ENCODE results near the gene TMEM187. TPM values are rescaled to one million over a fixed set of nuclear protein-coding genes. Genes with fewer than 3 reads are reported as not detected.

The TMEM187 gene
- total RNA-seq, 4 donors from 2014 or later = 2.5 to 4.1 (median 3.8) TPM

DNA sequence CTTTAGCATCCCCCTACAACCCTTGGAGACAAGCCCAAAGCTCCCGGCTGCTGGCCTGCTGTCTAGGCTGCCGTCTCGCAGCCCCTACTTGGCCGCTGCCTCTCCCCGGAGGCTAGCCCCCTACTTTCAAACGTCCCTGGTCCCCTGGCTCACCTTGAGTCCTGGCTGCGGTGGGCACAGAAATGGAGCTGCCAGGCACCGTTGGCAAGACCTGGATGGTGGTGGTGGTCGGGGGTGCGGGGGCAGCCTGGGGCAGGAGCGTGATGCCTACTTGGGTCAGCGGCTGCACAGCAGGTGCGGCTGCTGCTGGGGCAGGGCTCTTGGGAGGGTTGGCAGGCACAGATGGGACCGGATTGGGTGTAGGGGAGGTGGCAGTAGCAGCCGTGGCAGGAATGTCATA lies 12.9 kb upstream of the TMEM187 start:
- intact Hi-C loops (cut with DNase I) = no loop called here
- H3K27ac ChIP-seq = no peak overlapping the region
- H3K36me3 ChIP-seq = peaks cover 21 to 100% (median 55%) of the 10 kb centered on the region in 3 donors
- no peak for DNase-seq
- H3K9me3 ChIP-seq = no peaks in the 10 kb centered on the region
- no peak overlapping the region for H3K4me3 ChIP-seq
- WGBS, 2 donors = no CpG with 5 or more reads among the region's 15 CpGs
- TF ChIP-seq, protein P1, sequence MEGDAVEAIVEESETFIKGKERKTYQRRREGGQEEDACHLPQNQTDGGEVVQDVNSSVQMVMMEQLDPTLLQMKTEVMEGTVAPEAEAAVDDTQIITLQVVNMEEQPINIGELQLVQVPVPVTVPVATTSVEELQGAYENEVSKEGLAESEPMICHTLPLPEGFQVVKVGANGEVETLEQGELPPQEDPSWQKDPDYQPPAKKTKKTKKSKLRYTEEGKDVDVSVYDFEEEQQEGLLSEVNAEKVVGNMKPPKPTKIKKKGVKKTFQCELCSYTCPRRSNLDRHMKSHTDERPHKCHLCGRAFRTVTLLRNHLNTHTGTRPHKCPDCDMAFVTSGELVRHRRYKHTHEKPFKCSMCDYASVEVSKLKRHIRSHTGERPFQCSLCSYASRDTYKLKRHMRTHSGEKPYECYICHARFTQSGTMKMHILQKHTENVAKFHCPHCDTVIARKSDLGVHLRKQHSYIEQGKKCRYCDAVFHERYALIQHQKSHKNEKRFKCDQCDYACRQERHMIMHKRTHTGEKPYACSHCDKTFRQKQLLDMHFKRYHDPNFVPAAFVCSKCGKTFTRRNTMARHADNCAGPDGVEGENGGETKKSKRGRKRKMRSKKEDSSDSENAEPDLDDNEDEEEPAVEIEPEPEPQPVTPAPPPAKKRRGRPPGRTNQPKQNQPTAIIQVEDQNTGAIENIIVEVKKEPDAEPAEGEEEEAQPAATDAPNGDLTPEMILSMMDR (IDR thresholded peaks at IDR 0.05) = no peak
- TF ChIP-seq POLR2A (IDR thresholded peaks at IDR 0.05) = no peak
- peaks cover 0 to under 1% (median 0%) of the 10 kb centered on the region in 3 donors for H3K4me1 ChIP-seq
- H3K27me3 ChIP-seq = no peaks in the 10 kb centered on the region

DNA sequence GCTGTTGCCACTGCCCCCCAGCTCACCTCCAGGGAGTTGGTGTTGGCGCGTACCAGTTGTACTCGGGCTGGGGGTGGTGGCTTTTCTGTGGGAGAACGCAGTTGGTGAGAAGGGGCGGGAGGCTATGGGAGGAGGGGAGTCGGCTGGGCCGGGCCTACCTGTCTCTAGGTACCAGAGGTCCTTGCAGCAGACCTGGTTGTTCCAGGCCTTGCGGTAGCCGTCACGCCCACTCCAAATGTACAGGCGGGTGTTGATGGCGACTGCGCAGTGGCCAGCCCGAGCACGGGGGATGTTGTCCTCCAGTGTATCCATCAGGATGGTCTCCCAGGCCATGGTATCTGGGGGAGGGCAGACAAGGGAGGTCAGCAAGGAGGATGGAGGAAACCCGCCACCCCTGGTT lies 12.5 kb upstream of the TMEM187 start:
- peaks cover 21 to 96% (median 55%) of the 10 kb centered on the region in 3 donors for H3K36me3 ChIP-seq
- no peaks in the 10 kb centered on the region for H3K9me3 ChIP-seq
- no peak overlapping the region for H3K27ac ChIP-seq
- H3K4me3 ChIP-seq = no peak overlapping the region
- TF ChIP-seq, protein P1 (IDR thresholded peaks at IDR 0.05) = no peak
- no peak for TF ChIP-seq POLR2A (IDR thresholded peaks at IDR 0.05)
- intact Hi-C loops (cut with DNase I) = no loop called here
- 93 to 100% methylated on average over 3 to 4 of the region's 16 CpGs for WGBS, 2 donors
- peaks cover 0 to 5% (median 0%) of the 10 kb centered on the region in 3 donors for H3K4me1 ChIP-seq
- no peaks in the 10 kb centered on the region for H3K27me3 ChIP-seq
- DNase-seq = no peak

DNA sequence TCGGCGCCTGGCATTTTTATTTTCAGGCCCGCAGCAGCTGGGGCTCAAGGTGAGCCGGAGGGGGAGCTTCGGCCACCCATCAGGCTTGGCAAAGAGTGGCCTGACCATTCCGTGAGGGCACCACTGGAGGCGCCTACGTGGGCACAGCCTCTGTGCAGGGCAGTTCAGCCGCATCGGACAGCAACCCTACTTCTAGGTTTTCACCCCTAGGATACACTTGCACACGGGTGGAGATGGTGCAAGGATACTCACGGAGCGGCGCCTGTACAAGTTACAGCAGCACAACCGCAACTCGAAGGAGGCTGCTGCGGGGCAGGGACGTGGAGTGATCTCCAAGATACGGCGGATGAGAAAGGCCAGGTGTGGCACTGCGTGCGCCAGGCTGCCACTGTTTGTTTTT lies 11.8 kb upstream of the TMEM187 start:
- no peak overlapping the region for H3K4me3 ChIP-seq
- intact Hi-C loops (cut with DNase I) = no loop called here
- WGBS, 2 donors = 90 to 93% methylated on average over 6 to 8 of the region's 22 CpGs

DNA sequence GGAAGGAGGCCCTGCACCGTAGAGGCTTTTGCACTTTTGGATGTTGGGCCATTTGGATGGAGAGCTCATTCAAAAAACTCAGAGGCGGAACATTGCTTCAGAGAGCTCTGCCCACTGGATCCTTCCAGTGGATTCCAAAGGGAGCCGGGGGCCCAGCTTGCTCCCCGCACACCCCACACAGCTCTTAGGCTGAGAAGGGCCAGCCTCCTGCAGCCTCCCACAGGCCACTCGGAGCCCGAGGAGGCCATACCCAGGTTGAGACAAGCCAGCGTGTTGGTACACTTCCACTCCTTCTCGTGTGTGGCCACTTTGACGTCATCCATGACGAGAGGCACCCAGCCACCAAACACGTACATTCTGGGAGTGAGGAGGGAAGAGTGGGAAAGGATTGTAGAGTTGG lies 11.3 kb upstream of the TMEM187 start:
- Histone ChIP-seq H3K9me3 (no peaks in the 10 kb centered on the region), H3K27me3 (no peaks in the 10 kb centered on the region), H3K27ac (no peak overlapping the region), H3K36me3 (peaks cover 21 to 84% (median 51%) of the 10 kb centered on the region in 3 donors), H3K4me1 (peaks cover 0 to 17% (median 0%) of the 10 kb centered on the region in 3 donors), H3K4me3 (no peak overlapping the region)
- TF ChIP-seq, protein P1 (IDR thresholded peaks at IDR 0.05) = no peak
- no peak for TF ChIP-seq POLR2A (IDR thresholded peaks at IDR 0.05)
- 68 to 95% methylated on average over 3 of the region's 11 CpGs for WGBS, 2 donors
- intact Hi-C loops (cut with DNase I) = no loop called here
- no peak for DNase-seq

More for the DNA sequence above, 11.8 kb upstream of the TMEM187 start:
- no peak for DNase-seq
- Histone ChIP-seq H3K27ac (no peak overlapping the region), H3K9me3 (no peaks in the 10 kb centered on the region), H3K4me1 (peaks cover 0 to 12% (median 0%) of the 10 kb centered on the region in 3 donors), H3K27me3 (no peaks in the 10 kb centered on the region), H3K36me3 (peaks cover 21 to 89% (median 55%) of the 10 kb centered on the region in 3 donors)
- no peak for TF ChIP-seq POLR2A (IDR thresholded peaks at IDR 0.05)
- TF ChIP-seq, protein P1 (IDR thresholded peaks at IDR 0.05) = no peak

DNA sequence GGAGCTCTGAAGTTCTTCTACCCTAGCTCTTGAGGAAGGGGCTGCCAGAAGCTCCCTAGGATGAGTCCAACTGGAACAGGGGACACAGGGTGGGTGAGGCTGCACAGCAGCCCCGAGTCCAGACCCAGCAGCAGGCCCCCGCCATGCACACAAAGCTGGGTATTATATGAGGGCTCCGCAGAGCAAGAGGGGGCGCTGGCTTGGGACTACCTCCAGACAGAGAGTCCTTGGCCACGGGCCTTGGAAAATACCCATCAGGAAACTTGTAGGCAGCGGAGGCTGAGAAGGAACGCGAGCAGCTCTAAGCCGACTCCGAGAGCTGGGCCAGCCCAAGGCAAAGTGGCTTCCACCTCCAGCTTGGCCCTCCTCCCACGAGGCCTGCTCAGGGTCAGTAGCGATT lies 9.0 kb upstream of the TMEM187 start:
- WGBS, 2 donors = no CpG with 5 or more reads among the region's 12 CpGs

More for the DNA sequence above, 9.0 kb upstream of the TMEM187 start:
- Histone ChIP-seq H3K9me3 (no peaks in the 10 kb centered on the region), H3K27me3 (no peaks in the 10 kb centered on the region), H3K36me3 (peaks cover 12 to 61% (median 33%) of the 10 kb centered on the region in 3 donors), H3K27ac (no peak overlapping the region), H3K4me3 (no peak overlapping the region), H3K4me1 (peaks cover 19 to 40% (median 21%) of the 10 kb centered on the region in 3 donors)
- DNase-seq = no peak
- no peak for TF ChIP-seq POLR2A (IDR thresholded peaks at IDR 0.05)
- TF ChIP-seq, protein P1 (IDR thresholded peaks at IDR 0.05) = no peak
- intact Hi-C loops (cut with DNase I) = no loop called here

All from esophagus squamous epithelium (tissue), 5 donors.